Stimulated activated CD8-positive, alpha-beta memory T cell treated with anti-CD3 and anti-CD28 coated beads, Interleukin-4, amount 100 ng/mL, for 4 hours (primary cell): Measurements from ENCODE around the gene SLC10A4.
"Not testable (repeated sequence)": the region's sequence is repeated elsewhere in the genome, so short reads cannot be mapped to it uniquely, and the experiment has no call there.

Experiments used
- DNase-seq, 2 donors: peaks; one replicate each; pipeline ENCODE4 v3.0.0-alpha.2; 2020; ENCODE audit warnings: low read depth in 2 of 2, low spot score in 1 of 2

The SLC10A4 gene, protein sequence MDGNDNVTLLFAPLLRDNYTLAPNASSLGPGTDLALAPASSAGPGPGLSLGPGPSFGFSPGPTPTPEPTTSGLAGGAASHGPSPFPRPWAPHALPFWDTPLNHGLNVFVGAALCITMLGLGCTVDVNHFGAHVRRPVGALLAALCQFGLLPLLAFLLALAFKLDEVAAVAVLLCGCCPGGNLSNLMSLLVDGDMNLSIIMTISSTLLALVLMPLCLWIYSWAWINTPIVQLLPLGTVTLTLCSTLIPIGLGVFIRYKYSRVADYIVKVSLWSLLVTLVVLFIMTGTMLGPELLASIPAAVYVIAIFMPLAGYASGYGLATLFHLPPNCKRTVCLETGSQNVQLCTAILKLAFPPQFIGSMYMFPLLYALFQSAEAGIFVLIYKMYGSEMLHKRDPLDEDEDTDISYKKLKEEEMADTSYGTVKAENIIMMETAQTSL

DNA sequence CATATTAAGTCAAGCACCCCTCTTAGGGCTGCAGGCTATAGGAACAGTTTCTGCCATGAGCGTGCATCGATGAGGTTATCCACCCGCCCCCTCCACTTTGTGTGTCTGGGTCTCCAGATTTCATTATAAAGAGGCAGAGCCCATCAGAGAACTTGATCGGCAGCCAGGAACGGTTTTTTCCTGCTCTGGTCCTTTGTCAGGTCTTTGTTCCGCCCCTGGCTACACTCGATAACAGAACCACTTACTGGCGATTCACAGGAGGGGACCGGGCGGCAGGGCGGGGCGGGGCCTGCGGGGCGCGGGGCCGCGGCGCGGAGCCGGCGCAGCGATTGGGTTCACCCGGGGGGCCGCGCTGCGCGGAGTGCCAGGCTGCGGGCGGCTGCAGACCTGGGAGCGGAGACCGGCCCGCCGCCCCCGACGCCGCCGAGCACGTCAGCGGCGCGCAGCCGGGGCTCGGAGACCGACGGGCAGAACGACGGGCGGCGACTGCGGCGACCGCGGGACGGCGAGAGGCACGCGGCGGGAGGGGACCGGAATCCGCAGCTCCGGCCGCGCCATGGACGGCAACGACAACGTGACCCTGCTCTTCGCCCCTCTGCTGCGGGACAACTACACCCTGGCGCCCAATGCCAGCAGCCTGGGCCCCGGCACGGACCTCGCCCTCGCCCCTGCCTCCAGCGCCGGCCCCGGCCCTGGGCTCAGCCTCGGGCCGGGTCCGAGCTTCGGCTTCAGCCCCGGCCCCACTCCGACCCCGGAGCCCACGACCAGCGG lies at the start of gene SLC10A4:
Gene SLC10A4 (plus strand): TSS at position 338 of the 771 bp plus-strand sequence. CDS start 219 bp downstream, at position 557.
- DNase-seq, result no peak

DNA sequence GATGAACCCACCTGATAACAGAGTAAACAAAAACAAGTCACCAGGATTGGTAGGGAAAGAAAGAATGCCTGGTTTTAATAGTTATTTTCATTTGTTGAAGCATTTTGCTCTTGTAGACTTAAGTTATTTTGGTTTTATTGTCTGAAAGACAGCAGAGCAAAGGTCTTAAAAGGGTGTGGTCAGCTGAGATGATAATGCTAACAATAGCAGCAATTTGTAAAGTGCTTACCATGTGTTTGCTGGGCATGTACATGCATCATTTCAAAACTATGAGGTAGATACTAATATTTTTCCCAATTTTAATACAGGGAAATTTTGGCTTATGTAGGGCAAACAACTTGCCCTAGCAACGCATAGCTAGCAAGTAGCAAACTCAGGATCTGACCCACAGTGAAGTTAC lies 46.8 kb upstream of the SLC10A4 start:
- DNase-seq, result no peak

DNA sequence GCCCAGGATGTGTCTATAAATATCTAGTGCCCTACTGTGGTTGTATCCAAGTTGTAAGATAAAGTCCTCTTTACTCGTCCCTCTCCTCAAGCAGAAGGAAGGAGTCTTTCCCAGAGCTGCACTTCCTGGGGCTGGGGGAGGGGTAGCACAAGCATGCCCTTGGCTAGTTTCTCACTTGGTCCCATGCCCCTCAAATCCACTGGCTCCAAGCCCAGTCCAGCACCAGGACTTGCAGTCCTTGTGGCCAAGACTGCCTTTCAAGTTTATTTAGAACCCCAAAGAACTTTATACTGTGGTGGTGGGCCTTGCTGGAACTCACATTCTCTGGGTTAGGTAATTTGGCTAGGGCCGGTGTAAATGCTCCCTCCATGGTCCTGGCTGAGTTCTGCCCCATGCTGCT lies 43.2 kb upstream of the SLC10A4 start:
- DNase-seq, result no peak

DNA sequence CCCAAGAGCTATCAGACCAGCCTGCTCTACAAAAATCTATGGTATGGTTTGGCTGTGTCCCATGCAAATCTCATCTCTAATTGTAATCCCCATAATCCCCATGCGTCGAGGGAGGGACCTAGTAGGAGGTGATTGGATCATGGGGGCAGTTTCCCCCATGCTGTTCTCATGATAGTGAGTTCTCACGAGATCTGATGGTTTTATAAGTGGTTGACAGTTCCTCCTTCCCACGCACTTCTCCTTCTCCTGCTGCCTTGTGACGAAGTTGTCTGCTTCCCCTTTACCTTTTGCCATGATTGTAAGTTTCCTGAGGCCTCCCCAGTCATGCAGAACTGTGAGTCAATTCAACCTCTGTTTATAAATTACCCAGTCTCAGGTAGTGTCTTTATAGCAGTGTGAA lies 42.2 kb upstream of the SLC10A4 start:
- DNase-seq, result not testable (repeated sequence)

DNA sequence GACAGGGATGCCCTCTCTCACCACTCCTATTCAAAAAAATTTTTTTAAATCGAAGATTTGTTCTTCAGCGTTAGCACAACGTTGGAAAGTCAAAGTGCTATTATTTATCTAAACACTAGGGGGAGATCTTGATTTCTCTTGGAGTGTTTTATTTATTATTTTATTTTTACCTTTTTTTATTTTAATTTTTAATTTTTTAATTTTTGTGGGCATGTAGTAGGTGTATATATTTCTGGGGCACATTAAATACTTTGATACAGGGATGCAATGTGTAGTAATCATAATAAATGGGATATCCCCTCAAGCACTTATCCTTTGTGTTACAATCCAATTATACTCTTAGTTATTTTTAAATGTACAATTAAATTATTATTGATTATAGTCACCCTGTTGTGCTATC lies 37.4 kb upstream of the SLC10A4 start:
- DNase-seq, result no peak

DNA sequence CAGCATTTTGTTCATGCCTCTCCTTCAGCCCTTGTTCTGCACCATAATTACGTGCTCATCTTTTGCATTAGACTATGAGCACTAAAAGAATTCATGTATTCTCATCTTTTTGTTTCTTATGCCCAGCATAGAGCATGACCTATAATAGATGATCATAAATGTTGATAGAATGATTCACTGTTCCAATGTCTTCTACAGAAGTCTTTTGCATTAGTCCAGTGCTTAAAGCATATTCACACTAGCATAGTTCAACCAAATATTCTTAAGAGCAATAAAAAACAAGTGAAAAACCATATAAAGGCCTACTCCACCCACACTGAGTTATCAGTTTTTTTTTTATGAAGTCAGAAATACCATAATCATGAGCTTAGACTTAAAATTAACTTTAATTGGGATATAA lies 36.5 kb upstream of the SLC10A4 start:
- DNase-seq, result no peak

DNA sequence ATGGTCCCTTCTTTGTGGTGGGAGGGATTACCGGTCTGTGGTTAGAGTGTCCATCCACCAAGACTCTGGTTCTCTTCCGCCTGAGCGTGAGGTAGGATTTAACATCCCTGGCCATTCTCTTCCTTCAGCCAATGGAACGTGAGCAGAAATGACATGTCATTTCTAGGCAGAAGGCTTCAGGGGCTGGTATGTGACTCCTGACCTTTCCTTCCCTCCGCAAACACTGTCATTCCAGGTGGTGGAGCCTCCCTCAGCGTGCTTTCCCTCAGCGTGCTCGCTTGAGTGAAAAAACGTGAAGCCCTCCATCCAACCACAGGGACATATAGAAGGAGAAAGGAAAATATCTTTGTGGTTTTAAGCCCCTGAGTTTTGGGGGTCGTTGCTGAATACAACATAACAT lies 34.0 kb upstream of the SLC10A4 start:
- DNase-seq, result no peak

DNA sequence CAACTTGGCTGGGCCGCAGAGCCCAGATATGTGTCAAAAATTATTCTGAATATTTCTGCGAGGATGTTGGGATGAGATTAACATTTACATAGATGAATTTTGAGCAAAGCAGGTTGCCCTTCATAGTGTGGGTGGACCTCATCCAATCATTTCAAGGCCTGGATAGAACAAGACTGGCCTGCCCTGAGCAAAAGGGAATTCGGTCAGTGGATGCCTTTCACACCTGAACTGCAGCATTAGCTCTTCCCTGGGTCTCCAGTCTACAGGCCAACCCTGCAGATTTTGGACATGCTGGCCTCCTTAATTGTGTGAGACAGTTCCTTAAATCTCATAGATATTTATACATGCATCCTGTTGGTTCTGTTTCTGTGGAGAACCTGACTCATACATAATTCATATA lies 32.4 kb upstream of the SLC10A4 start:
- no peak for DNase-seq

DNA sequence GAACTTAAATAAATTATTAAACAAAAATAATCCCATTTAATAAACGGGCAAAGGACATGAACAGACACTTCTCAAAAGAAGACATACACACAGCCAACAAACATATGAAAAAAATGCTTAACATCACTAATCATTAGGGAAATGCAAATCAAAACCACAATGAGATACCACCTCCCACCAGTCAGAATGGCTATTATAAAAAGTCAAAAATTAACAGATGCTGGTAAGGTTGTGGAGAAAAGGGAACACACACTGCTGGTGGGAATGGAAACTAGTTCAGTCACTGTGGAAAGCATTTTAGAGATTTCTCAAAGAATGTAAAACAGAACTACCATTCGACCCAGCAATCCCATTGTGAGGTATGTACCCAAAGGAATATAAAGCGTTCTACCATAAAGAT lies 31.5 kb upstream of the SLC10A4 start:
- not testable (repeated sequence) for DNase-seq

DNA sequence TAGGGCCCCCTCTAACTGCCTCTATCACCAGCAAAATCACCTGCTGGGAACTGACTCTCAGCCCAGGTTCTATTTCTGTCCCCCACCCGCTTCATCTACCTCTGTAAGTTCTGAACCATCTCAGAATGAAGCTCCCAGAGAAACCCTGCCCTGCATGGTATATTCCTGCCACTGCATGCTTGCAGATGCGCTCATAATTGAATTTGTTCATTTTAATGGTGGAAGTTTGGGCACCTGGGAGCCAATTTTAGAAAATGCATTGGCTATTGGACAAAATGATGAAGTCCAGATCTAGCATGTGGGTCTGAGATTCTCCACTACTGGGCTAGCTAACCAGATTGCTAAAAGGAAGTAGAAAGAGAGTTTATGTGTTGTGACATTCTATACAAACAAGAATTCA lies 28.6 kb upstream of the SLC10A4 start:
- no peak for DNase-seq

DNA sequence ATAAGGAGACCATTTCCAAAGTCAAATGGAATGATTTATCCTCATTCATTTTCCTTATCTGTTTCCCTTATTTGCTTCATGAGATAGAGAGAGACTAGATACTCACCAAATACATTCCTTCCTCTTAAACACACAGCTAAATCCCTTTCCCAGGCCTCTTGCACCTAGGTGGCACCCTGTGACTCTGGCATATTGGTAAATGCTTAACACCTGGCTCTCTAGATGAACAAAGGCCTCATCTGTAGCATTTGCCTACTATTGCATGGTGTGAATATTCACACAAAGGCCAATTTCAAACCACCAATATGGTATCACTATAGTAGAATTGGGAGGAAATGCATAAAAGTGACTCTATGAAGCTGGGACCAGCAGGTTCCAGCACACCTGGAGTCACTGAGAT lies 22.1 kb upstream of the SLC10A4 start:
- no peak for DNase-seq

DNA sequence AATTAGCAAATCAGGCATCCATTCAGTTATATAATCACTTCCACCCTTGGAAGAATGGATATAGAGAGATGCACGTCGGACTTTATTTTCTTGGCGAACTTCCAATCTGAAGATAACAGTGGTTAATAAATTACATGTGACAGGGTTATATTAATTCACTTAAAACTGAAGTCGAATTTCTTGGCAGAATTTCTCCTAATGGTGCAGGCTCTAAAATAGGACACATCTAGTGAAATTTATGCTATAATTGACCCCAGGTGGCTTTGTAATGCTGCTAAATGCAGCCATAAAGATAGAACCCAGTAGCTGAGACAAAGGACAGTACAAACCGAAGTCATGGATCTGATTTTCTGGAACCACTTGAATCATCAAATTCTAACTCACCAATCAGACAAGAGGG lies 20.8 kb upstream of the SLC10A4 start:
- DNase-seq, result no peak

DNA sequence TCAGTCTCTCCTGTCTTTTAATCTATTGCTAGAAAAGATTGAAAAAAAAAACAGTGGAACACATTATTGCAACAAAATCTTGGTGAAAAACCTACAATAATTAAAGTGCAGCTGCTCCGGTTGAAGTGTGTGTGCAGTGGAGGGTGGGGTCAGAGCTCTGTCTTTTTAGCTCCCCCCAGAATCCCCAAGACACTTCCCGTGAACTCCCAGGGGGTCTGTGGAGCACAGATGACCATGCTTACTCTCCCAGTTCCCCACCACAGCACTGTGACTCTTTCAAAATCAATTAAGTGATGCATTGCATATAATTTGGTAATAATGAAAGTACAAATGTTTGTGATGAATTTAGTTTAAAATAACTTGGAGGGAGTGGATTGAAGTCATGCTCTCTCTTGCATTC lies 15.7 kb upstream of the SLC10A4 start:
- no peak for DNase-seq

DNA sequence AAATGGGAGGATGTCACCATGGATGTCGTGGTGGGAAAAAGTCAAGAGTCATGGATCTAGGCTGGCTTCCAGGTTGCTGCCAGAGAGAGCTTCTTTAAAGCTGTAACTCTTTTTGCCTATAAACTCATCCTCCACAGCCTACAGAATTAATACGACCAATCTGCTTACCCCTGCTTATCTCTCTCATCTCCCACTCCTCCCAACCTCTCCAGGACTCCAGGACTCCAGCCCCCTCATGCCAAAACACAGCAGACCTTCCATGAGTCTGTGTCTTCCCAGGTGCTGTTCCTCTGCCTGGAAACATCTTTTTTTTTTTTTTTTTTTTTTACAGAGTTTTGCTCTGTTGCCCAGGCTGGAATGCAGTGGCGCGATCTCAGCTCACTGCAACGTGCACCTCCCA lies 15.3 kb upstream of the SLC10A4 start:
- no peak for DNase-seq

DNA sequence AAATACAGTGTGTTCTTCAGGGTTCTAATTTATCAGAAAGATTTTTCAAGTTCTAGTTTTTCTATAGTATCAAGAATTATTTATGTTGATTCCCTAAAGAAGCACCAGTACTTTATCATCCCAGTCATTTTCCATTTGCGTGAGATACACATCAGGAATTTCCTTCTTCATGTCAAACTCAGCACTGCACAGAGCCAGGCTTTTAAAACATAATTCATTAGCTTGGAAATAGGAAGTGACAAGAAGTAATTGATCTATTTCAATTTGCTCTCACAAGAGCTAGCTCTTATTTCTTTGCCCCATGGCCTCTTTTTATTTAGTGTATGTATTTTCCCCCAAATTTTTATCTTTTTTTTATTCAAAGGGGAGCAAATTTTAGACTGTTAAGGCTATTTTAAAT lies 13.0 kb upstream of the SLC10A4 start:
- DNase-seq, result no peak

DNA sequence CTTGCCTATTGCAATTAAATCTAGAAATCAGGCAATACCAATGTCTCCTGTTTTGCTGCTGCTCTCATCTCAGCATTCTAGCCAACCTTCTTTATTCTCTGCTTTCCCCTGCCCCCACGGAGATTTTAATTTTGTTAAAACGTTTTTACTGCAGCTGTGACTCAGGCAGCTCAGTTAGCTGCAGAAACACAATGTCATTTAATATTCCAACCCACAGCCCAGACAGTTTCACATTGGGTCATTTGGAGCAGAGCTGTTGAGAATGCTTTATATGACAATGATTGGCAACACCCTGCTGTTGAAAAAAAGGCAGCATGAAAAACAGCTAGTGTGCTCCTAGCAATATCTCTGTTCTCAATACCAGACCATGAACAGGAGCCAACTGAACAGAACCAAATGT lies 12.6 kb upstream of the SLC10A4 start:
- DNase-seq, result no peak

DNA sequence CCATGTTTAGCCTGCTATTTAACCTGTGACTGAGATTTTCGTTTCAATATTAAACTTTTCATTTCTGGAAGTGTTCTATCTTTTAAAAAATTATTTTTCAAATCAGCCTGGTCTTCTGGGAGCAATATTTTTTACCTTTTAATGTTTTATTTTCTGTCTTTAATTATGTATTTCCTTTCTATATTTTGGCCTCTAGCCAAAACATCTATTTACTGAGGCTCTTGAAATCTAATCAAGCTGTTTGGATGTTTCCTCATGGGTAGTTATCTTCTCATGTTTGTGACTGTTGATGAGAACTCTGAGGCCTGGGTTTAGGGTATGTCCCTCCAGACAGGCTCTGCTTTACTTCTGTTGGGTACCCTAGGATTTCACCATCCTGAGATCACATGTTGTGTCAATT lies 10.3 kb upstream of the SLC10A4 start:
- no peak for DNase-seq

DNA sequence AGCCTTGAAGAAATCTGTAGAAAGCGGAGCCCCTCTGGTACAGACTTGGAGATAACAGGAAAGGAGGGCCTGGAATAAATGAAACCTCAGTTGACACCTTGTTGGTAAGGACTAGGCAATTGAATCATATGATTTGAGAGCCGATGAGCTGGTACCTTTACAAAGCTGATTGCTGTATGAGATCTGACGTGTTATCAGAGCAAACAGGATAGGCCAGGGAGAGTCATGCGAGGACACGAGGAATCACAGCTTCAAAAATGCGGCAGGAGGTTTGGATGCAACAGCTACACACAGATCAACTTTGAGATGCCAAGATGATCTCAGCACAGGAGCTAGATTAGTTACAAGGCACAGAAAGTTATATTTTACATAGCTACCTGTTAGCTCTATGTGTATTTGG lies 7.4 kb upstream of the SLC10A4 start:
- DNase-seq, result no peak

DNA sequence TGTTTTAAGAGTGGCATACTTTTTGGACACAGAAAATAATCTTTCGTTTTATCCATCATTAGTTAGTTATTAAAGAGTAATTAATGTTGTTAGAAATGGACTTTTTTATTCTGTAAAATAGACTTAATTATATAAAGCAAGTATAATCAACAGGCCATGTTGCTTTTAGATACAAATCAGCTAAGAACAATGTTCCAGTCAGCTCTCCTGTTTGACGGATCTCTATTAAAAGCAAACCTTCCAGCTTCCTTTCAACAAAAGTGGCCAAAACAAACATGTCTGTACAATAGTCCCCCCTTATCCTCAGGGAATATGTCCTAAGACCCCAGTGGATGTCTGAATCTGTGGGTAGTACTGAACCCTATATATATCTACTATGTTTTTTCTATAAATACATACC lies 4.9 kb upstream of the SLC10A4 start:
- DNase-seq, result no peak

DNA sequence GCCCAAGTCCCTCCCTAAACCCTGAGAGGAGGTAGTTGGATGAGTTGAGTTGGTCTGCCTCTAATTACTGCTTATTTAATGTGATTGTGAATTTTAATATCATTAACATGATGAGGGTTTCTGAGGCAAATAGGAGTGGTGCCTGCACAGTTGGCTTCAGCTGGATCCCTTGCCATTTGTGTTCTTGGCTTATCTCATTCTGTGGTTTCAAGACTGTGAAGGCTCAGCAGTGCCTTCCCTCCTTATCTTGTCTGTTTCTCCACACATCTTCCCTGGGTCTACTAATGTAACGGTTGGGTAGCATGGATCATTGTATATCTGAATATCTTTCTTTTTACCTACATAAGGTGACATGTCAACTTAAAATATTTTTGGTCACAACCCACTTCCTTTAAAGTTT lies 1.6 kb upstream of the SLC10A4 start:
- DNase-seq, result no peak

DNA sequence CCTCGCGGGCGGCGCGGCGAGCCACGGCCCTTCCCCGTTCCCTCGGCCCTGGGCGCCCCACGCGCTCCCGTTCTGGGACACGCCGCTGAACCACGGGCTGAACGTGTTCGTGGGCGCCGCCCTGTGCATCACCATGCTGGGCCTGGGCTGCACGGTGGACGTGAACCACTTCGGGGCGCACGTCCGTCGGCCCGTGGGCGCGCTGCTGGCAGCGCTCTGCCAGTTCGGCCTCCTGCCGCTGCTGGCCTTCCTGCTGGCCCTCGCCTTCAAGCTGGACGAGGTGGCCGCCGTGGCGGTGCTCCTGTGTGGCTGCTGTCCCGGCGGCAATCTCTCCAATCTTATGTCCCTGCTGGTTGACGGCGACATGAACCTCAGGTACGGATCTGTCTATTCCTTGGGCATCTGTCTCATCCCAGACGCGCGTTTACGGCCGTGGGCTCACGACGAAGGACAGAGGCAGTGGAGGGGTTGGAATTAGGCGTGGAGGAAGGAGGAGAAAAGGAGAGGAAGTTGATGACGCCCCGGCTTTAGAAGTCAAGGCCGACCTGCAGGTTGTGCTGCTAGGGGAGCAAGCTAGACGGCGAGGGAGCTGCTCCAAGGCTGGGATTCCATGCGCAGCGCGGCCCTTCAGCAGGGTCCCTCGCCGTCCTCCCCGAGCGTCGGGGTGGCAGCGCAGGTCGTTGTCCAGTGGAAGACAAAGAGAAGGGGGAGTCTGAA lies 792 bp downstream of the SLC10A4 start:
- DNase-seq, result no peak
